ENCODE measurements around the gene SCAP.
A peak's percentile ranks its signal among the peaks of the same experiment; 100 is the strongest.
"Not testable (repeated sequence)": the region's sequence is repeated elsewhere in the genome, so short reads cannot be mapped to it uniquely, and the experiment has no call there.

Gene SCAP

GRCh38 chr3:47473391-47473790 lies 2.4 kb downstream of the SCAP start:
- H3K27me3 Mint-ChIP-seq, result no peaks in the 10 kb centered on the region
- no peak overlapping the region for H3K27ac Mint-ChIP-seq
- H3K4me1 Mint-ChIP-seq, result peaks cover 32% of the 10 kb centered on the region
- H3K36me3 Mint-ChIP-seq, result peaks cover 3% of the 10 kb centered on the region
- peak overlapping the region; percentile 43 for H3K4me3 Mint-ChIP-seq
- peaks cover 2% of the 10 kb centered on the region for H3K9me3 Mint-ChIP-seq
- CTCF ChIA-PET, result interaction anchor here (1.4 kb wide), 1 partner anchor 52 kb away, joined by 10 read pairs; no protein-coding TSS in a partner anchor
- DNase-seq, result no peak

GRCh38 chr3:47469616-47470015 lies 6.1 kb downstream of the SCAP start:
- H3K4me3 Mint-ChIP-seq, result no peak overlapping the region
- DNase-seq, result no peak
- H3K9me3 Mint-ChIP-seq, result peaks cover 15% of the 10 kb centered on the region
- H3K4me1 Mint-ChIP-seq, result peaks cover 27% of the 10 kb centered on the region
- peaks cover 25% of the 10 kb centered on the region for H3K36me3 Mint-ChIP-seq
- no peak overlapping the region for H3K27ac Mint-ChIP-seq
- CTCF ChIA-PET, result no interaction called here
- H3K27me3 Mint-ChIP-seq, result no peaks in the 10 kb centered on the region

DNA sequence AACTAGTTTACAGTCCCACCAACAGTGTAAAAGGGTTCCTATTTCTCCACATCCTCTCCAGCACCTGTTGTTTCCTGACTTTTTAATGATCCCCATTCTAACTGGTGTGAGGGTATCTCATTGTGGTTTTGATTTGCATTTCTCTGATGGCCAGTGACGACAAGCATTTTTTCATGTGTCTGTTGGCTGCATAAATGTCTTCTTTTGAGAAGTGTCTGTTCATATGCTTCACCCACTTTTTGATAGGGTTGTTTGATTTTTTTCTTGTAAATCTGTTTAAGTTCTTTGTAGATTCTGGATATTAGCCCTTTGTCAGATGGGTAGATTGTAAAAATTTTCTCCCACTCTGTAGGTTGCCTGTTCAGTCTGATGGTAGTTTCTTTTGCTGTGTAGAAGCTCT lies 7.4 kb downstream of the SCAP start:
- H3K4me1 Mint-ChIP-seq, result peaks cover 22% of the 10 kb centered on the region
- peaks cover 28% of the 10 kb centered on the region for H3K36me3 Mint-ChIP-seq
- DNase-seq, H3K27me3 Mint-ChIP-seq, H3K4me3 Mint-ChIP-seq, H3K27ac Mint-ChIP-seq, CTCF ChIA-PET: not testable (repeated sequence)
- peaks cover 15% of the 10 kb centered on the region for H3K9me3 Mint-ChIP-seq

DNA sequence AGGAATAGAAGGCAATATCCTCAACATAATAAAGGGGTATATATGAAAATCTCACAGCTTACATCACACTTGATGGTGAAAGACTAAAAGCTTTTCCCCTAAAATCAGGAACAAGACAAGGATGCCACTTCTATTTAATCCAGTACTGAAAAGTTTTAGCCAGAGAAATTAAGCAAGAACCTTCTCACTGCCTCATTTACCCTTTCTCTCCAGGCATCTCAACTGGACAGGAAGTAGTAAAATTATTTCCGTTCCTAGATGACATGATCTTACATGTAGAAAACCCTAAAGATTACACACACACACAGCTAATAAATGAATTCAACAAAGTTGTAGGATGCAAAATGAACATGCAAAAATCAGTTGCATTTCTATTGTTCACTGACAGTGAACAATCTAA lies 11.2 kb downstream of the SCAP start:
- peaks cover 16% of the 10 kb centered on the region for H3K9me3 Mint-ChIP-seq
- CTCF ChIA-PET, result interaction anchor here (3.0 kb wide), 1 partner anchor 44 kb away, joined by 9 read pairs; no protein-coding TSS in a partner anchor
- H3K4me1 Mint-ChIP-seq, result peaks cover 13% of the 10 kb centered on the region
- H3K27me3 Mint-ChIP-seq, result no peaks in the 10 kb centered on the region
- DNase-seq, result no peak
- H3K27ac Mint-ChIP-seq, result peak overlapping the region; percentile 19
- H3K36me3 Mint-ChIP-seq, result peaks cover 30% of the 10 kb centered on the region
- H3K4me3 Mint-ChIP-seq, result no peak overlapping the region

DNA sequence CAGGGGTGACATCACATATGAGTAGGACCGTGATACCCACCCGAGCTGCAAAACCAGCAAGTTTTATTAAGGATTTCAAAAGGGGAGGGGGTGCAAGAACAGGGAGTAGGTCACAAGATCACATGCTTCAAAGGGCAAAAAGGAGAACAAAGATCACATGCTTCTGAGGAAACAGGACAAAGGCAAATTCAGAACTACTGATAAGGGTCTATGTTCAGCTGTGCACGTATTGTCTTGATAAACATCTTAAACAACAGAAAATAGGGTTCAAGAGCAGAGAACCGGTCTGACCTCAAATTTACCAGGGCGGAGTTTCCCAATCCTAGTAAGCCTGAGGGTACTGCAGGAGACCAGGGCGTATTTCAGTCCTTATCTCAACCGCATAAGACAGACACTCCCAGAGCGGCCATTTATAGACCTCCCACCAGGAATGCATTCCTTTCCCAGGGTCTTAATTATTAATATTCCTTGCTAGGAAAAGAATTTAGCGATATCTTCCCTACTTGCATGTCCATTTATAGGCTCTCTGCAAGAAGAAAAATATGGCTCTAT lies 16.1 kb downstream of the SCAP start:
- CTCF ChIA-PET, result interaction anchor here (1.3 kb wide), 1 partner anchor 39 kb away, joined by 3 read pairs; no protein-coding TSS in a partner anchor
- H3K4me3 Mint-ChIP-seq, result not testable (repeated sequence)

DNA sequence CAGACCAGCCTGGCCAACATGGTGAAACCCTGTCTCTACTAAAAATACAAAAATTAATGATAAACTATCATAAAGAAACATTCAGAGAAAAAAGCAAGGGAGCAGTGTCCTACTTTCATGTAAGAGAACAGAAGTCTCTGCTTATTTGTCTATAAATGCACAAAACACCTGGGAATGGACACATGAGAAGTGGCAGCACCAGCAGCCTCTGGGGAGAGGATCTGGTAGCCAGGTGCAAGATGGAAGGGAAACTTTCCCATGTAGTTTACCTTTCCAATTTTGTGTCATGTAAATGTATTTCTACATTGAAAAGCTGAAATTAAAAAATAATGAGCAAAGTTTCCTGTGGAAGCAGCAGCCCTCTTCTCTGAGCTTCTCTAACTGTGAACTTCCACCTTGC lies 18.8 kb downstream of the SCAP start:
- DNase-seq, result no peak
- Mint-ChIP-seq H3K36me3 (peaks cover 9% of the 10 kb centered on the region), H3K9me3 (peaks cover 5% of the 10 kb centered on the region), H3K4me3 (no peak overlapping the region), H3K4me1 (peaks cover 2% of the 10 kb centered on the region), H3K27ac (no peak overlapping the region), H3K27me3 (no peaks in the 10 kb centered on the region)
- CTCF ChIA-PET, result interaction anchor here (1.4 kb wide), 1 partner anchor 35 kb away, joined by 3 read pairs; no protein-coding TSS in a partner anchor

More for the DNA sequence above, 16.1 kb downstream of the SCAP start:
- H3K27me3 Mint-ChIP-seq, DNase-seq, H3K4me1 Mint-ChIP-seq, H3K27ac Mint-ChIP-seq, H3K9me3 Mint-ChIP-seq: not testable (repeated sequence)
- H3K36me3 Mint-ChIP-seq, result peaks cover 11% of the 10 kb centered on the region

- CTCF ChIA-PET, result no interaction called here
- Mint-ChIP-seq H3K4me3 (no peak overlapping the region), H3K27ac (no peak overlapping the region), H3K36me3 (peaks cover 9% of the 10 kb centered on the region), H3K27me3 (no peaks in the 10 kb centered on the region), H3K4me1 (peaks cover 2% of the 10 kb centered on the region), H3K9me3 (peaks cover 5% of the 10 kb centered on the region)
- no peak for DNase-seq
Measured at GRCh38 chr3:47455806-47456452, 19.8 kb downstream of the SCAP start.

DNA sequence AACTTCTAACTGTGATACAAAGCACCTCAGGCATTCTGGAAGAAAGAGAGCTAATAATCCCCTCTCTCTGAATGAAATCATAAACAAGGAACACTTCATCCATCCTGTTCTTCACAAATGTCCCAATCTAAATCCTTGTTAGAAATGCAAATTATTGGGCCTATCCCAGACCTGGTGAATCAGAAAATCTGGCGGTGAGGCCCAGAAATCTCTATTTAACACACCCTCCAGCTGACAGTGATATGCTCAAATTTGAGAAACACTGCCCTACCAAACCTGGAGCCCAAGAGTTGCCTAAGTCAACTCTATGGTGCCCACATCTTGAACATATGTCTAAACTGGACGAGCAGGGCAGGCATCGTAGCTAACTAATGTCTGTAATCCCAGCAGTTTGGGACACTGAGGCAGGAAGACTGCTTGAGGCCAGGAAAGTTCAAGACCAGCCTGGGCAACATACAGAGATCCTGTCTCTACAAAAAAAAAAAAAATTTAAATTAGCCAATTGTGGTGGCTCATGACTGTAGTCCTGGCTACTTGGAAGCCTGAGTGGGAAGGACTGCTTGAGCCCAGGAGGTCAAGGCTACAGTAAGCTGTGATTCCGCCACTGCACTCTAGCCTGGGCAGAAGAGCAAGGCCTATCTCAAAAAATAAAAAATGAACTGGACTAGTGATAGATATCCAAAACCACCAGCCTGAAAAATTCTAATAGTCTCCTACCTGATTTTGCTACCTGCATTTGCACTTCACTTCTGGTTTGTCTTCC lies 23.1 kb downstream of the SCAP start:
- peaks cover 6% of the 10 kb centered on the region for H3K9me3 Mint-ChIP-seq
- peaks cover 2% of the 10 kb centered on the region for H3K4me1 Mint-ChIP-seq
- peaks cover 9% of the 10 kb centered on the region for H3K36me3 Mint-ChIP-seq
- no peaks in the 10 kb centered on the region for H3K27me3 Mint-ChIP-seq
- H3K4me3 Mint-ChIP-seq, result no peak overlapping the region
- H3K27ac Mint-ChIP-seq, result no peak overlapping the region
- CTCF ChIA-PET, result interaction anchor here (1.5 kb wide), 1 partner anchor 50 kb away, joined by 3 read pairs; no protein-coding TSS in a partner anchor
- no peak for DNase-seq

- Mint-ChIP-seq H3K36me3 (peaks cover 24% of the 10 kb centered on the region), H3K9me3 (peaks cover 6% of the 10 kb centered on the region), H3K4me3 (no peak overlapping the region), H3K27me3 (no peaks in the 10 kb centered on the region), H3K27ac (peak overlapping the region; percentile 69), H3K4me1 (no peaks in the 10 kb centered on the region)
- no peak for DNase-seq
- CTCF ChIA-PET, result interaction anchor here (1.0 to 1.1 kb wide), 2 partner anchors 23 to 194 kb away, joined by 3 read pairs; no protein-coding TSS in a partner anchor
Measured at GRCh38 chr3:47444103-47444502, 31.6 kb downstream of the SCAP start.

DNA sequence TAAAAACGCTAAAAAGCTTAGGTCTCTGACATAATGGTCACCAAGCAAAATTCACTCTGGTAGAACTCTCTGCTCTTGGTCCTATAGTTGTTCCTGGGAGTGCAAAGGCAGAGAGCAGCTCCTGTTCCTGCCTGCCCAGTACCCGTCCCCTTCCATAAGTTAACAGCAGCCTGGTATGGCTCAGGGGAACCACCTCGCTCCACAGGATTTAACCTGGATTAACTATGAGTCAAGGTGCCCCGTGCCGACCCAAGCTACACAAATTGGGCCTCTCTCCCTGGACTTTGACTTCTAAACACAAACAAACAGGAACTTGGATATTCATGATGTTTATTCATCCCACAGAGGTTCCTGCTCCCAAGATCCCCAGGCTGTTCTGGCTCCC lies 32.1 kb downstream of the SCAP start:
- H3K36me3 Mint-ChIP-seq, result peaks cover 23% of the 10 kb centered on the region
- no peaks in the 10 kb centered on the region for H3K4me1 Mint-ChIP-seq
- H3K27ac Mint-ChIP-seq, result no peak overlapping the region
- H3K27me3 Mint-ChIP-seq, result no peaks in the 10 kb centered on the region
- no peak overlapping the region for H3K4me3 Mint-ChIP-seq
- H3K9me3 Mint-ChIP-seq, result peaks cover 6% of the 10 kb centered on the region
- DNase-seq, result no peak
- CTCF ChIA-PET, result interaction anchor here (1.0 to 1.1 kb wide), 2 partner anchors 23 to 193 kb away, joined by 3 read pairs; no protein-coding TSS in a partner anchor

DNA sequence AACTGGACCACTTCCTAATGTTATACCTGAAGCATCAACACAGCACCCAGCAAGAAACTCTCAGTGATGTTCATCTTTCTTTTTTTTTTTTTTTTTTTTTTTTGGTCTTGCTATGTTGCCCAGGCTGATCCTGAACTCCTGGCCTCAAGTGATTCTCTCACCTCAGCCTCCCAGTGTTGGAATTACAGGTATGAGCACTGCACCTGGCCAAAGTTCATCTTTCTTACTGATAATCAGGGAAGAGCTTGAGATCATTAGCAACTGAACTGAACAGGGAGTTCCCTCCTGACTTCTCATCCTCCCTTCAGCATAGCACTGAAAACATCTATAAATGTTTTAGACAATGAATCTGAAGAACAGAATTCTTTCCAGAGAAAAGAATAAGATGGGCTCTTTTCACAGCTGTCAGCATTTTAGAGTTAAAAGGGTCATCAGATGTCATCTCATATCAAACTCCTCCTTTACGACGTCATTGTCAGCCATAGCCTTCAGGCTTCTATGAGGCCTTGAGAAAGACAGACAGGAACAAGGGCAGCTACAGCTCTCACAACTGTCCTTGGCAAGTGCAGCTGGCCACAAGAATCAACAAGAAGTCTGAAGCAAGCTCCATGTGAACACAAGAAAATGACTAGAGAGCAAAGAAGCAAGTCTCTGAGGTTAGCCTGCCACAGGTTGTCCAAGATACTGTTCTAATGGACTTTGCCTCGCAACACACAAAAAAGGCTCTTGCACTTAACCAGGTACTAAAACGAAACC lies 33.8 kb downstream of the SCAP start:
- Mint-ChIP-seq H3K36me3 (peaks cover 21% of the 10 kb centered on the region), H3K27ac (no peak overlapping the region), H3K4me3 (no peak overlapping the region), H3K27me3 (no peaks in the 10 kb centered on the region), H3K9me3 (no peaks in the 10 kb centered on the region), H3K4me1 (no peaks in the 10 kb centered on the region)
- CTCF ChIA-PET, result interaction anchor here (0.7 kb wide), 1 partner anchor 34 kb away, joined by 3 read pairs; the partner anchor contains the start of gene SCAP
- DNase-seq, result no peak

DNA sequence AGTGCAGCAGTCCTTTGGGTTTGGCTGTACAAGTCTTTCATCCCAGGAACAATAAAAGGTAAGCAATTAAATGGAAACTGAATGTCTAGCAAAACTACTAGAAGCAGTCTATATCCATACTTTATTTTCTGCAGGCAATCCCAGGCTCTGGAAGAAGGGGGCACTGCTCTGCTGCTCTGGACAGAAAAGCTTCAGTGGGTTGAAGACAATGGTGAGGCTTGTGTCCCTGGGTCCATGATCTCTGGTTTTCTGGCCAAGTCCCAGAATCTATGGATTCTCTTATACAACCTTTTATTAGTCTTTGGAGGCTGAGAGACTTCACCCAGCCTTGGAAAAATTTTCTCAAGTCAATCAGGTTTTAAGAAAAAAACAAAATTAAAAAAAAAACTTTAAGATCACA lies 35.6 kb downstream of the SCAP start:
- H3K4me1 Mint-ChIP-seq, result no peaks in the 10 kb centered on the region
- no peak overlapping the region for H3K4me3 Mint-ChIP-seq
- no peak for DNase-seq
- peaks cover 21% of the 10 kb centered on the region for H3K36me3 Mint-ChIP-seq
- no peak overlapping the region for H3K27ac Mint-ChIP-seq
- H3K9me3 Mint-ChIP-seq, result no peaks in the 10 kb centered on the region
- no peaks in the 10 kb centered on the region for H3K27me3 Mint-ChIP-seq
- CTCF ChIA-PET, result no interaction called here

DNA sequence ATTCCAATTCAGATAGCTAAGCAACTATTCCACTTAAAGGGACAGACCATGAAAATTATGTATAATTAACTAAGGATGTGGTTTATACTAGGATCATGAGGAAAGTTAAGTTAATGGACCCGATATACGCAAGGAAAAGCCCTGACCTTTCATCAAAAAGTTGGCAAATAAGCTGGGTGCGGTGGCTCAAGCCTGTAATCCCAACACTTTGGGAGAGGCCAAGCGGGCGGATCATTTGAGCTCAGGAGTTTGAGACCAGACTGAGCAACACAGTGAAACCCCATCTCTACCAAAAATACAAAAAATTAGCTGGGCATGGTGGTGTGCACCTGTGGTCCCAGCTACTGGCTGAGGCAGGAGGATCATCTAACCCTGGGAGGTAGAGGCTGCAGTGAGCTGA lies 39.6 kb downstream of the SCAP start:
- no peaks in the 10 kb centered on the region for H3K27me3 Mint-ChIP-seq
- H3K4me1 Mint-ChIP-seq, result no peaks in the 10 kb centered on the region
- H3K36me3 Mint-ChIP-seq, result peaks cover 33% of the 10 kb centered on the region
- DNase-seq, result no peak
- H3K9me3 Mint-ChIP-seq, result no peaks in the 10 kb centered on the region
- no peak overlapping the region for H3K27ac Mint-ChIP-seq
- no peak overlapping the region for H3K4me3 Mint-ChIP-seq
- CTCF ChIA-PET, result interaction anchor here (0.6 to 1.0 kb wide), 3 partner anchors 15 to 44 kb away, joined by 3 read pairs; no protein-coding TSS in a partner anchor

DNA sequence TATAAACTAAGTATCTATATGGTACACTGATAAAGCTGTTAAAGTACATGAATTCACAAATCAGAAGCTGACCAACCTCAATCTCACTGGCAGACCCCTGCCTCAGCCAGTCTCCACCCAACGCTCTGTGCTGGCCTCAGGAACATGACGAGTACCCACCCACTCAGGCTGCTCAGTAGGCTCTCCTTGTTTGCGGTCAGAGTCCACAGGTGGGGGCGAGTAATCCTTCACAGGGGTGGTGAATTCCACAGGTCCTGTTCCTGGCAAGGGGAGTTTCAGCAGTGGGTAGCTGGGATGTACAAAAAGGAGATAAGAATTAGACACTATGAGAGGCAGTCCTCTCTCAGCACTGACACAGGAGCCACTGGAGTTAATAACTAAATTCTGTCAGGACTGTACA lies 40.9 kb downstream of the SCAP start:
- Mint-ChIP-seq H3K4me3 (no peak overlapping the region), H3K36me3 (peaks cover 37% of the 10 kb centered on the region), H3K27ac (no peak overlapping the region)

More for the DNA sequence above, 40.9 kb downstream of the SCAP start:
- H3K27me3 Mint-ChIP-seq, result no peaks in the 10 kb centered on the region
- DNase-seq, result no peak
- H3K4me1 Mint-ChIP-seq, result no peaks in the 10 kb centered on the region
- no peaks in the 10 kb centered on the region for H3K9me3 Mint-ChIP-seq
- CTCF ChIA-PET, result interaction anchor here (1.8 kb wide), 1 partner anchor 14 kb away, joined by 6 read pairs; no protein-coding TSS in a partner anchor
